Gastrocnemius medialis (tissue), 4 donors: ENCODE data around the gene ROBO2.

Experiments used
- POLR2A ChIP-seq, 2 donors: fragments of 450-650 bp; IDR thresholded peaks; one replicate each; pipeline ENCODE4 v1.6.1; 2017; ENCODE audit warnings: antibody characterized with exemption in 2 of 2, mild to moderate bottlenecking in 2 of 2, moderate library complexity in 2 of 2
- TF ChIP-seq, protein P1 (sequence below), 5 experiments: fragments of 450-650 bp in 3 of 5; fragments of 200-600 bp in 2 of 5; sonication (generic) in 2 of 5; IDR thresholded peaks in 4 of 5; conservative IDR thresholded peaks in 1 of 5; 1 replicate in 4 of 5; 2 replicates in 1 of 5; pipeline ENCODE4 v1.5.1; 2016 to 2019; ENCODE audit warnings: antibody characterized with exemption in 5 of 5, mild to moderate bottlenecking in 3 of 5, moderate library complexity in 3 of 5

DNA sequence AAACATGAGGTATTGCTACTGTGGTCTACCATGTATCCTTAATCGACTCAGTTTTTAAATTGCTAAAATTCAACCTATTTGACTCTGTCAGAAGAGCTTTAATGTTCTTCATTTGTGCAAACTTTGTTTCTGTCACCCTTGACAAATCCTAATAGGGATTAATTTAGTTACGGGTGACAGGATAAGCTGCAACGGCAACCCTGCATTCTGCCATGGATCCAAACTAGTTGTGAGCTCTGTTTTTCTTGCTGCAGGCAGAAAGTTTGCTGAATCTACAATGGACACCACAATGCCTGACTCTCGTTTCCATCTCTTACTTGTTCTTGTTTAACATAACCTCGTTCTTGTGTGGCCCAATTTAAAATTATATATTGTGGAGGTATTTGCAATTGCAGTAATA is 352.3 kb downstream of the ROBO2 start:
- TF ChIP-seq, protein P1, sequence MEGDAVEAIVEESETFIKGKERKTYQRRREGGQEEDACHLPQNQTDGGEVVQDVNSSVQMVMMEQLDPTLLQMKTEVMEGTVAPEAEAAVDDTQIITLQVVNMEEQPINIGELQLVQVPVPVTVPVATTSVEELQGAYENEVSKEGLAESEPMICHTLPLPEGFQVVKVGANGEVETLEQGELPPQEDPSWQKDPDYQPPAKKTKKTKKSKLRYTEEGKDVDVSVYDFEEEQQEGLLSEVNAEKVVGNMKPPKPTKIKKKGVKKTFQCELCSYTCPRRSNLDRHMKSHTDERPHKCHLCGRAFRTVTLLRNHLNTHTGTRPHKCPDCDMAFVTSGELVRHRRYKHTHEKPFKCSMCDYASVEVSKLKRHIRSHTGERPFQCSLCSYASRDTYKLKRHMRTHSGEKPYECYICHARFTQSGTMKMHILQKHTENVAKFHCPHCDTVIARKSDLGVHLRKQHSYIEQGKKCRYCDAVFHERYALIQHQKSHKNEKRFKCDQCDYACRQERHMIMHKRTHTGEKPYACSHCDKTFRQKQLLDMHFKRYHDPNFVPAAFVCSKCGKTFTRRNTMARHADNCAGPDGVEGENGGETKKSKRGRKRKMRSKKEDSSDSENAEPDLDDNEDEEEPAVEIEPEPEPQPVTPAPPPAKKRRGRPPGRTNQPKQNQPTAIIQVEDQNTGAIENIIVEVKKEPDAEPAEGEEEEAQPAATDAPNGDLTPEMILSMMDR (IDR thresholded peaks at IDR 0.05 in 4 of 5, conservative IDR thresholded peaks at IDR 0.05 in 1 of 5) = no peak
- no peak for TF ChIP-seq POLR2A (IDR thresholded peaks at IDR 0.05)
